Measurements from ENCODE around the gene PPP2R5E. TPM values are rescaled to one million over a fixed set of nuclear protein-coding genes. Genes with fewer than 3 reads are reported as not detected.

PPP2R5E gene
- total RNA-seq, 2 experiments from 2014 or later: 39.5 to 39.8 TPM

GRCh38 chr14:63398952-63399351 is 144.2 kb downstream of the PPP2R5E start:
- peaks cover 3% of the 10 kb centered on the region for H3K9me3 Mint-ChIP-seq
- DNase-seq (no peak), ATAC-seq (no peak)
- H3K36me3 Mint-ChIP-seq (ENCODE audit: low read depth): peaks cover 19% of the 10 kb centered on the region
- intact Hi-C loops (cut with micrococcal nuclease): no loop called here
- ChIA-PET POLR2A (no interaction called here), CTCF (no interaction called here)
- H3K4me1 Mint-ChIP-seq (ENCODE audit: low read depth): peaks cover 16% of the 10 kb centered on the region
- H3K27me3 Mint-ChIP-seq: no peaks in the 10 kb centered on the region
- H3K4me3 Mint-ChIP-seq: no peak overlapping the region
- H3K27ac Mint-ChIP-seq: no peak overlapping the region
- TF ChIP-seq CTCF (IDR thresholded peaks at IDR 0.05): no peak

- Mint-ChIP-seq H3K4me3 (no peak overlapping the region), H3K27me3 (no peaks in the 10 kb centered on the region), H3K4me1 (ENCODE audit: low read depth) (peaks cover 7% of the 10 kb centered on the region), H3K9me3 (peaks cover 3% of the 10 kb centered on the region), H3K27ac (no peak overlapping the region), H3K36me3 (ENCODE audit: low read depth) (peaks cover 23% of the 10 kb centered on the region)
- intact Hi-C loops (cut with micrococcal nuclease): no loop called here
- ChIA-PET CTCF (no interaction called here), POLR2A (interaction anchor here (1.1 kb wide), 1 partner anchor 14 kb away, joined by 3 read pairs; no protein-coding TSS in a partner anchor)
- ATAC-seq: no peak
- TF ChIP-seq CTCF (IDR thresholded peaks at IDR 0.05): no peak
- no peak for DNase-seq
These were observed 148.3 kb downstream of the PPP2R5E start for GRCh38 chr14:63394841-63395240.

- no peak for DNase-seq
- H3K27me3 Mint-ChIP-seq: no peaks in the 10 kb centered on the region
- CTCF ChIA-PET: interaction anchor here (1.1 kb wide), 1 partner anchor 158 kb away, joined by 3 read pairs; no protein-coding TSS in a partner anchor
- POLR2A ChIA-PET: interaction anchor here (1.1 kb wide), 1 partner anchor 13 kb away, joined by 3 read pairs; no protein-coding TSS in a partner anchor
- intact Hi-C loops (cut with micrococcal nuclease): no loop called here
- H3K27ac Mint-ChIP-seq: no peak overlapping the region
- H3K9me3 Mint-ChIP-seq: peaks cover 3% of the 10 kb centered on the region
- H3K4me1 Mint-ChIP-seq (ENCODE audit: low read depth): peaks cover 7% of the 10 kb centered on the region
- no peak overlapping the region for H3K4me3 Mint-ChIP-seq
- H3K36me3 Mint-ChIP-seq (ENCODE audit: low read depth): peaks cover 19% of the 10 kb centered on the region
- TF ChIP-seq CTCF (IDR thresholded peaks at IDR 0.05): no peak
- no peak for ATAC-seq
These were observed 148.7 kb downstream of the PPP2R5E start for GRCh38 chr14:63394432-63394831.

GRCh38 chr14:63393012-63393411 is 150.2 kb downstream of the PPP2R5E start:
- ATAC-seq: no peak
- H3K27ac Mint-ChIP-seq: no peak overlapping the region
- H3K4me3 Mint-ChIP-seq: no peak overlapping the region
- no peak for DNase-seq
- no peaks in the 10 kb centered on the region for H3K9me3 Mint-ChIP-seq
- H3K36me3 Mint-ChIP-seq (ENCODE audit: low read depth): peaks cover 15% of the 10 kb centered on the region
- TF ChIP-seq CTCF (IDR thresholded peaks at IDR 0.05): no peak
- CTCF ChIA-PET: no interaction called here
- POLR2A ChIA-PET: no interaction called here
- intact Hi-C loops (cut with micrococcal nuclease): no loop called here
- H3K27me3 Mint-ChIP-seq: no peaks in the 10 kb centered on the region
- peaks cover 4% of the 10 kb centered on the region for H3K4me1 Mint-ChIP-seq (ENCODE audit: low read depth)

- ATAC-seq: no peak
These were observed 150.9 kb downstream of the PPP2R5E start for GRCh38 chr14:63392236-63392635.

More at GRCh38 chr14:63392236-63392635, 150.9 kb downstream of the PPP2R5E start:
- intact Hi-C loops (cut with micrococcal nuclease): no loop called here
- Mint-ChIP-seq H3K27me3 (no peaks in the 10 kb centered on the region), H3K36me3 (ENCODE audit: low read depth) (peaks cover 14% of the 10 kb centered on the region), H3K4me3 (no peak overlapping the region), H3K27ac (no peak overlapping the region), H3K9me3 (no peaks in the 10 kb centered on the region), H3K4me1 (ENCODE audit: low read depth) (peaks cover 4% of the 10 kb centered on the region)
- TF ChIP-seq CTCF (IDR thresholded peaks at IDR 0.05): no peak
- ChIA-PET POLR2A (no interaction called here), CTCF (no interaction called here)
- no peak for DNase-seq

All from activated CD8-positive, alpha-beta T cell treated with anti-CD3 and anti-CD28 coated beads for 36 hours (primary cell).